ENCODE data around the gene APOA4.

The APOA4 gene

GRCh38 chr11:116823031-116823843 lies at the start of gene APOA4:
TSS of gene APOA4 (minus strand) at chr11:116823304. CDS start at chr11:116823191, 113 bp downstream.
- no peak within 1 kb of the TSS for H3K4me3 ChIP-seq (ENCODE audit: low read depth, low read length)
- DNase-seq (ENCODE audit: low read depth), result no peak
- no peak for TF ChIP-seq CTCF (conservative IDR thresholded peaks at IDR 0.05; ENCODE audit: low read depth, low read length)

GRCh38 chr11:116871248-116871647 lies 48.1 kb upstream of the APOA4 start:
- no peak for TF ChIP-seq CTCF (conservative IDR thresholded peaks at IDR 0.05; ENCODE audit: low read depth, low read length)
- H3K4me3 ChIP-seq (ENCODE audit: low read depth, low read length), result no peak overlapping the region
- peak; percentile 64 for DNase-seq (ENCODE audit: low read depth)

GRCh38 chr11:116870054-116870453 lies 47.0 kb upstream of the APOA4 start:
- DNase-seq (ENCODE audit: low read depth), result no peak
- TF ChIP-seq CTCF (conservative IDR thresholded peaks at IDR 0.05; ENCODE audit: low read depth, low read length), result no peak
- no peak overlapping the region for H3K4me3 ChIP-seq (ENCODE audit: low read depth, low read length)

GRCh38 chr11:116869610-116870009 lies 46.5 kb upstream of the APOA4 start:
- H3K4me3 ChIP-seq (ENCODE audit: low read depth, low read length), result no peak overlapping the region
- no peak for DNase-seq (ENCODE audit: low read depth)
- TF ChIP-seq CTCF (conservative IDR thresholded peaks at IDR 0.05; ENCODE audit: low read depth, low read length), result no peak

- H3K4me3 ChIP-seq (ENCODE audit: low read depth, low read length), result no peak overlapping the region
- no peak for DNase-seq (ENCODE audit: low read depth)
- TF ChIP-seq CTCF (conservative IDR thresholded peaks at IDR 0.05; ENCODE audit: low read depth, low read length), result no peak
Measured at GRCh38 chr11:116868066-116868465, 45.0 kb upstream of the APOA4 start.

- no peak for TF ChIP-seq CTCF (conservative IDR thresholded peaks at IDR 0.05; ENCODE audit: low read depth, low read length)
- no peak overlapping the region for H3K4me3 ChIP-seq (ENCODE audit: low read depth, low read length)
- DNase-seq (ENCODE audit: low read depth), result no peak
Measured at GRCh38 chr11:116867619-116868018, 44.5 kb upstream of the APOA4 start.
